ENCODE measurements around the gene SCN10A.

SCN10A gene

GRCh38 chr3:38713121-38713520 is 102.9 kb downstream of the SCN10A start:
- no peak for TF ChIP-seq TOX (CRISPR knock-in tag; IDR thresholded peaks at IDR 0.05; ENCODE audit: borderline replicate concordance)
- no peak for TF ChIP-seq PATZ1 (CRISPR knock-in tag; IDR thresholded peaks at IDR 0.05; ENCODE audit: borderline replicate concordance)
- TF ChIP-seq ZNF565 (CRISPR knock-in tag; conservative IDR thresholded peaks at IDR 0.05; ENCODE audit: low read depth): no peak
- no peak for TF ChIP-seq TSHZ2 (CRISPR knock-in tag; IDR thresholded peaks at IDR 0.05)
- no peak for TF ChIP-seq ZFP30 (CRISPR knock-in tag; IDR thresholded peaks at IDR 0.05)
- TF ChIP-seq ZC3H10 (CRISPR knock-in tag; IDR thresholded peaks at IDR 0.05): no peak
- no peak for TF ChIP-seq CREB5 (CRISPR knock-in tag; IDR thresholded peaks at IDR 0.05; ENCODE audit: low read depth)
- ATAC-seq: no peak

- no peak for ATAC-seq
- TF ChIP-seq TOX (CRISPR knock-in tag; IDR thresholded peaks at IDR 0.05; ENCODE audit: borderline replicate concordance): no peak
- no peak for TF ChIP-seq TCF4 (CRISPR knock-in tag; IDR thresholded peaks at IDR 0.05; ENCODE audit: borderline replicate concordance)
- TF ChIP-seq TSHZ2 (CRISPR knock-in tag; IDR thresholded peaks at IDR 0.05): no peak
- TF ChIP-seq ZNF565 (CRISPR knock-in tag; conservative IDR thresholded peaks at IDR 0.05; ENCODE audit: low read depth): no peak
- TF ChIP-seq CSRNP3 (CRISPR knock-in tag; IDR thresholded peaks at IDR 0.05): no peak
- TF ChIP-seq ZC3H10 (CRISPR knock-in tag; IDR thresholded peaks at IDR 0.05): no peak
- TF ChIP-seq RARB (CRISPR knock-in tag; IDR thresholded peaks at IDR 0.05): no peak
- no peak for TF ChIP-seq PATZ1 (CRISPR knock-in tag; IDR thresholded peaks at IDR 0.05; ENCODE audit: borderline replicate concordance)
- TF ChIP-seq ESRRG (CRISPR knock-in tag; IDR thresholded peaks at IDR 0.05): no peak
- TF ChIP-seq ZNF70 (CRISPR knock-in tag; IDR thresholded peaks at IDR 0.05): no peak
- no peak for TF ChIP-seq POU6F1 (CRISPR knock-in tag; IDR thresholded peaks at IDR 0.05; ENCODE audit: borderline replicate concordance, low read depth)
- no peak for TF ChIP-seq CSDC2 (CRISPR knock-in tag; IDR thresholded peaks at IDR 0.05)
- TF ChIP-seq PPARA (CRISPR knock-in tag; IDR thresholded peaks at IDR 0.05; ENCODE audit: borderline replicate concordance): no peak
Observed at GRCh38 chr3:38711321-38711720, 104.7 kb downstream of the SCN10A start.

Measured in SK-N-SH treated with all-trans-retinoic acid at 6 μM for 48 hours (cell line).